IPS-11a (cell line): ENCODE data around the gene UGT1A4.

ENCODE experiments used
- H3K4me3 ChIP-seq: one replicate; pipeline ENCODE4 v1.5.1; 2013; ENCODE audit warnings: low read depth, low read length, control low read depth

UGT1A4 gene

DNA sequence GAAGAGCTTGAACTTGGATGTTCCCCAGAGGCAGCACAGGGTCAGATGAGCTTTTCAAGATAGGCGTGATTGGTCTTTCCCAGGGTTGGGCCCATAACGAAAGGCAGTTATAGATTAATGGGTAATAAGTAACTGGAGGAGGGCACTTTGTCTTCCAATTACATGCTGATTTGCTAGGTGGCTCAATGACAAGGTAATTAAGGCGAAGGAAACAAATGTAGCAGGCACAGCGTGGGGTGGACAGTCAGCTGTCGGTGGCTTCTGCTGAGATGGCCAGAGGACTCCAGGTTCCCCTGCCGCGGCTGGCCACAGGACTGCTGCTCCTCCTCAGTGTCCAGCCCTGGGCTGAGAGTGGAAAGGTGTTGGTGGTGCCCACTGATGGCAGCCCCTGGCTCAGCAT is at the start of gene UGT1A4:
Gene UGT1A4, plus strand, starts transcription at position 185 of the 400 bp plus-strand sequence. Its CDS starts 85 bp downstream, at position 270.
- no peak within 1 kb of the TSS for H3K4me3 ChIP-seq

DNA sequence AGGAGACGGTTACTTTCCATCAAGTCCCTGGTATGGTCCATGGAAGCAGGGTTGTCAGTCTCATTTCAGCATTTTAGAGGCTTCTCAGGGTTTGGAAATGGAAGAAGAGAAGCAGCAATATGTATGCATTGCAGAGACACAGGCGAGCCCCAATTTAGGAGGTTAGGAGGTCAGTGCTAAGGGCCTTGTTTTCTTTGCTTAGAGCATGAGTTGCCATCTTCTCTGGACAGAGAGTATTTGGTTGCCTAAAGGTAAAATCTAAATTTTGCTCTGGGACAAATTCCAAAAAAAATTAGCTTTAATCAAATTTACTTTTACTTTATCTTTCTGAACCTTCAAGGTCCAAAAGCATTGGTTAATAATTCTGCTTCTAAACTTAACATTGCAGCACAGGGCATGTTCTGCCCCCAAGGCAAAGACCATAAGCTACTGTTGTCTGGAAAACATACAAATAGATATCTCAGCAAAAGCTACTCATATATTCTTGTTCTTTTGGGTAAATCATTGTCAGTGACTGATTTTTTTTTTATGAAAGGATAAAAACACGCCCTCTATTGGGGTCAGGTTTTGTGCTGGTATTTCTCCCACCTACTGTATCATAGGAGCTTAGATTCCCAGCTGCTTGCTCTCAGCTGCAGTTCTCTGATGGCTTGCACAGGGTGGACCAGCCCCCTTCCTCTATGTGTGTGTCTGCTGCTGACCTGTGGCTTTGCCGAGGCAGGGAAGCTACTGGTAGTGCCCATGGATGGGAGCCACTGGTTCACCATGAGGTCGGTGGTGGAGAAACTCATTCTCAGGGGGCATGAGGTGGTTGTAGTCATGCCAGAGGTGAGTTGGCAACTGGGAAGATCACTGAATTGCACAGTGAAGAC is 47.0 kb upstream of the UGT1A4 start, which contains the start of gene UGT1A9:
Gene UGT1A9, plus strand, starts transcription at position 609 of the 872 bp plus-strand sequence. Its CDS starts 37 bp downstream, at position 646.
- no peak within 1 kb of the TSS for H3K4me3 ChIP-seq

DNA sequence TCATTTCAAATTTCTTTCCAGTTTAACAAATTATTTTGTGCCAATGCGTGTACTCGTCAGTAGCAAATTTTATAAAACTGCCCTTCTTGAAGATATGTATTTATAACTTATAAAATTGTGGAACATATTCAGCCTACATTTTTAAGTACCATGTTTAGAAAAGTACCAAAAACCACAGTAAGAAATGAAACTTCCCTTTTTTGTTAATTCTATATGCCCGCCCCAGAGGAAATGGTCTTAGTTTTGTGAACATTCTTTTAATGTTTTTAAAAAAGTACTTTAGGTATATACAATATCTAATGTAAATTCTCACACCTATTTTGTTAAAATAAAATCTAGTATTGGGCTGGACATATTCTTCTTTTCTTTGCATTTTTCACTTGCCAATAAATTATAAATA is 45.6 kb upstream of the UGT1A4 start:
- no peak overlapping the region for H3K4me3 ChIP-seq

DNA sequence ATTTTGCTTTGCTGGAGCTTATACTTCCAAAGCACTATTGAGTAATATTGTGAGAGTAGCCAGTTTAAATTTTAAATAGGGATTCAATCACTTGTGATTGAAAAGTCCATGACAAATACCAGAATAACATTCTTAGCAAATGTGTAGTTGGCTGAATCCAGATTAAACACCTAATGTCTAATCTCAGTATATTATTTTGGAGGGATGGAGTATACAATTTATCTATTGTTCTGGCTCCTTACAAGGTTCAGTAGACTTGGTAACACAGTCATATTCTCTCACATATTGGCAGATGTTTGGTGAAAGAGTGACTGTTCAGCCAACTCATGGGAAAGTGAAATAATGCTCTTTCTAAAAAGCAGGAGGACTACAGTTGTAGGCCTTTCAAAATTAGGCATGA is 44.6 kb upstream of the UGT1A4 start:
- H3K4me3 ChIP-seq = no peak overlapping the region

DNA sequence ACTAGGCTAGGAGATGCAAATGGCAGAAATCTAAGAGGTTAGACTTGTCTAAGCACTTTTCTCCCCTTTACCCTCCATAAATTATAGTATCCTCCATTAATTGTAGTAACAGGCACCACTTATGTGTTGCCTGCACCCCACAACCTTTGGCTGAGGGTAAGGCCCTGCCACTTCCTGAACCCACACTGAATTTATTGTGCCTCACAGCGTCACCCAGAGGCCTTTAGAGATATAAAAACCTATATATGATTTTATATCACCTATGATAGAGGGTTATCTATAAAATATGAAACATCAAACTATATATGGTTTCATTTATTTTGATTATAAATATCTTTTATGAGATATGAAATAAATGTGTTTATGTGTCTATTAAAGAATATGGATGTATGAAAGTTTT is 44.2 kb upstream of the UGT1A4 start:
- no peak overlapping the region for H3K4me3 ChIP-seq

- no peak overlapping the region for H3K4me3 ChIP-seq
These were observed 43.5 kb upstream of the UGT1A4 start for GRCh38 chr2:233674995-233675394.

- no peak overlapping the region for H3K4me3 ChIP-seq
These were observed 42.5 kb upstream of the UGT1A4 start for GRCh38 chr2:233676046-233676445.

GRCh38 chr2:233679196-233679595 is 39.3 kb upstream of the UGT1A4 start:
- H3K4me3 ChIP-seq = no peak overlapping the region

GRCh38 chr2:233680361-233681045 is 38.0 kb upstream of the UGT1A4 start:
- no peak overlapping the region for H3K4me3 ChIP-seq

GRCh38 chr2:233681521-233682099 is 36.9 kb upstream of the UGT1A4 start, which contains the start of gene UGT1A7:
UGT1A7 (plus strand) TSS chr2:233681901; CDS start chr2:233681938, 37 bp downstream.
- H3K4me3 ChIP-seq = no peak within 1 kb of the TSS

GRCh38 chr2:233684640-233685039 is 33.9 kb upstream of the UGT1A4 start:
- H3K4me3 ChIP-seq = no peak overlapping the region

- no peak overlapping the region for H3K4me3 ChIP-seq
These were observed 31.6 kb upstream of the UGT1A4 start for GRCh38 chr2:233686928-233687327.

- H3K4me3 ChIP-seq = no peak overlapping the region
These were observed 30.2 kb upstream of the UGT1A4 start for GRCh38 chr2:233688341-233688740.

GRCh38 chr2:233689031-233689430 is 29.5 kb upstream of the UGT1A4 start:
- no peak overlapping the region for H3K4me3 ChIP-seq

DNA sequence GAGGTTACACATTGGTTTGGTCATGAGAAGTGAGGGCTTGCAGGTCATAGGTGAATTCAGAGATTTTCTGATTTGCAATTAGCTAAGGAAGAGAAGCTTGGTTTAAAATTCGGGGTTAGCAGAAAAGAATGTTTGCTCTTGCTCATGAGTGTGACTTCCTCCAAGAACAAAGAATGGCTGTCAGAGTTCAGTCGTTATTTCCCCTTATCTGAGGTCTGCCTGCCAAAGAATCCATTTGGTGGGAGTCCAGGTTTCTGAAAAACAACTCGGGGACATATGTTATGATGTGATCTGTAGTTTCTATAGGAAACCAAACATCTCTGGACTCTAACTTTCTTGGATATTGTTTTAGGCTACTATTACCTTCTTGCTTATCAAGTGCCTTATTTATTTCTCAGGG is 29.0 kb upstream of the UGT1A4 start:
- H3K4me3 ChIP-seq = no peak overlapping the region

- H3K4me3 ChIP-seq = no peak overlapping the region
These were observed 28.1 kb upstream of the UGT1A4 start for GRCh38 chr2:233690444-233690843.

GRCh38 chr2:233691443-233692433 is 26.8 kb upstream of the UGT1A4 start:
- no peak overlapping the region for H3K4me3 ChIP-seq

GRCh38 chr2:233692648-233693047 is 25.9 kb upstream of the UGT1A4 start, which contains the start of gene UGT1A6:
UGT1A6 (plus strand) TSS chr2:233692890; CDS start chr2:233693005, 115 bp downstream.
- H3K4me3 ChIP-seq = no peak within 1 kb of the TSS

DNA sequence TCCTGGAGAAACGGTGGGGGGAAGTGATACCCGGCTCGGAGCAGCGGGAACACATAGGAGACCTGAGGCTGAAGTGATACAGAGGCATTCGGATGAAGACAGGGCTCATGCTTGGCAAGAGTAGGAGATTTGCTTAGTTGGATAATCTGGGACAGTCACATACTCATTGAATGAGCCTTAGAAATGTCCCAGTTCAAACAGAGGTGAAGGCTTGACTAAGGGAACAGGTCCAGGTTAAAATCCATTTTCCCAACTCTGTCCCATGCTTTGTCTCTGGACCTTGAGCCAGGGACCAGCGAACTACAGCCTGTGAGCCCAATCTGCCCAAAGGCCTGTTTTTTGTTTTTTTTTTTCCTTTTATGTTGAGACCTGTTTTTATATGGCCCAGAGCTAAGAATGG is 24.6 kb upstream of the UGT1A4 start:
- no peak overlapping the region for H3K4me3 ChIP-seq

GRCh38 chr2:233698740-233699139 is 19.8 kb upstream of the UGT1A4 start:
- H3K4me3 ChIP-seq = no peak overlapping the region
